IMR-90 (cell line): Measurements from ENCODE around the gene FGF21. TPM values are rescaled to one million over a fixed set of nuclear protein-coding genes. Genes with fewer than 3 reads are reported as not detected.

ENCODE experiments used
- ATAC-seq: fragments of 200-7000 bp; cut with Tn5 transposase; 2 replicates; pipeline ENCODE4 v1.9.1; 2020; ENCODE audit warnings: low read depth, mild to moderate bottlenecking, moderate library complexity
- BruUV-seq: library from RNA; stranded (reverse); fragments of 400-500 nt; replicated peaks from 2 replicates; lab custom pipeline; 2021; lab: Mats Ljungman, UMichigan
- CTCF ChIA-PET: fragments of 300-600 bp; formaldehyde crosslinking; extraction: SDS; loops from one replicate; lab custom pipeline; 2021; ENCODE audit warnings: antibody characterized with exemption; lab: Yijun Ruan, JAX
- POLR2A ChIA-PET: fragments of 300-600 bp; sonication (Branson Sonifier 250); formaldehyde crosslinking; loops from one replicate; lab custom pipeline; 2022; ENCODE audit warnings: antibody characterized with exemption; ENCODE audit not compliant: unreplicated experiment; lab: Charles Lee
- DNase-seq: peaks from one replicate; pipeline ENCODE4 v3.0.0; 2013
- H2AFZ ChIP-seq: replicated peaks from 2 replicates; pipeline ENCODE3; 2013; ENCODE audit warnings: low read length, mild to moderate bottlenecking; ENCODE audit not compliant: poor library complexity
- H2AK5ac ChIP-seq: 2 replicates; pipeline ENCODE4 v1.6.1; 2013; ENCODE audit warnings: low read depth, low read length, inconsistent platforms
- H2AK9ac ChIP-seq: replicated peaks from 2 replicates; pipeline ENCODE3; 2013; ENCODE audit warnings: mild to moderate bottlenecking, low read depth, low read length, moderate library complexity; ENCODE audit not compliant: poor library complexity
- H2BK120ac ChIP-seq: 2 replicates; pipeline ENCODE4 v1.6.1; 2013; ENCODE audit warnings: low read depth, low read length, inconsistent platforms
- H2BK15ac ChIP-seq: 3 replicates; pipeline ENCODE4 v1.6.1; 2013; ENCODE audit warnings: low read depth, low read length, inconsistent platforms
- H2BK20ac ChIP-seq: 2 replicates; pipeline ENCODE4 v1.6.1; 2013; ENCODE audit warnings: low read depth, mild to moderate bottlenecking, inconsistent platforms, low read length, moderate library complexity
- H2BK5ac ChIP-seq: 2 replicates; pipeline ENCODE4 v1.6.1; 2013; ENCODE audit warnings: mild to moderate bottlenecking, low read depth, low read length, inconsistent platforms; ENCODE audit not compliant: poor library complexity, severe bottlenecking
- H3K14ac ChIP-seq: replicated peaks from 2 replicates; pipeline ENCODE4 v1.6.1; 2013; ENCODE audit warnings: low read depth, low read length, inconsistent platforms
- H3K18ac ChIP-seq: 2 replicates; pipeline ENCODE4 v1.6.1; 2013; ENCODE audit warnings: low read depth, low read length, control low read depth
- H3K23ac ChIP-seq: 2 replicates; pipeline ENCODE4 v1.6.1; 2013; ENCODE audit warnings: low read depth, low read length, inconsistent platforms
- H3K27ac ChIP-seq: 2 replicates; pipeline ENCODE4 v1.5.1; 2013; ENCODE audit warnings: mild to moderate bottlenecking, control low read depth, low read length; ENCODE audit not compliant: insufficient read depth
- H3K27me3 ChIP-seq: 2 replicates; pipeline ENCODE4 v1.6.1; 2013; ENCODE audit warnings: low read length; ENCODE audit not compliant: control insufficient read depth, insufficient read depth
- H3K36me3 ChIP-seq: 2 replicates; pipeline ENCODE4 v1.6.1; 2013; ENCODE audit warnings: low read length, mixed read lengths; ENCODE audit not compliant: control insufficient read depth, insufficient read depth
- H3K4ac ChIP-seq: 2 replicates; pipeline ENCODE4 v1.6.1; 2013; ENCODE audit warnings: low read depth, low read length, inconsistent platforms
- H3K4me1 ChIP-seq: 2 replicates; pipeline ENCODE4 v1.6.1; 2013; ENCODE audit warnings: low read length, mixed read lengths; ENCODE audit not compliant: control insufficient read depth, insufficient read depth
- H3K4me2 ChIP-seq: 2 replicates; pipeline ENCODE4 v1.6.1; 2013; ENCODE audit warnings: low read depth, mild to moderate bottlenecking, control low read depth, low read length, moderate library complexity
- H3K4me3 ChIP-seq: 2 replicates; pipeline ENCODE4 v1.5.1; 2013; ENCODE audit warnings: low read depth, mild to moderate bottlenecking, control low read depth, low read length, moderate library complexity; ENCODE audit not compliant: insufficient read depth
- H3K56ac ChIP-seq: 2 replicates; pipeline ENCODE4 v1.6.1; 2013; ENCODE audit warnings: low read length, inconsistent platforms; ENCODE audit not compliant: insufficient read depth; ENCODE audit errors: extremely low read depth
- H3K79me1 ChIP-seq, 2 experiments: 2 replicates each; pipeline ENCODE4 v1.6.1; 2013; ENCODE audit warnings: low read length in 2 of 2, inconsistent platforms in 1 of 2, low read depth in 1 of 2
- H3K9ac ChIP-seq: 2 replicates; pipeline ENCODE4 v1.6.1; 2013; ENCODE audit warnings: low read depth, low read length, control low read depth
- H3K9me1 ChIP-seq: 2 replicates; pipeline ENCODE4 v1.6.1; 2013; ENCODE audit warnings: low read length, inconsistent platforms; ENCODE audit not compliant: insufficient read depth
- H3K9me3 ChIP-seq: 2 replicates; pipeline ENCODE4 v1.6.1; 2013; ENCODE audit warnings: low read length; ENCODE audit not compliant: control insufficient read depth, insufficient read depth
- H4K20me1 ChIP-seq: 2 replicates; pipeline ENCODE4 v1.6.1; 2013; ENCODE audit warnings: low read length, inconsistent platforms; ENCODE audit not compliant: insufficient read depth
- H4K5ac ChIP-seq: 2 replicates; pipeline ENCODE4 v1.6.1; 2013; ENCODE audit warnings: mild to moderate bottlenecking, low read depth, low read length, control low read depth
- H4K8ac ChIP-seq, 2 experiments: 2 replicates each; pipeline ENCODE4 v1.6.1; 2013; ENCODE audit warnings: low read depth in 2 of 2, low read length in 2 of 2, control low read depth in 1 of 2, inconsistent platforms in 1 of 2
- H4K91ac ChIP-seq: 2 replicates; pipeline ENCODE4 v1.6.1; 2013; ENCODE audit warnings: low read depth, low read length, inconsistent platforms; ENCODE audit not compliant: insufficient read depth
- BHLHE40 ChIP-seq: fragments of 150-350 bp; IDR thresholded peaks from 2 replicates; pipeline ENCODE4 v1.6.1; 2016; ENCODE audit warnings: mild to moderate bottlenecking, low read depth, low read length
- CTCF ChIP-seq: conservative IDR thresholded peaks from 2 replicates; pipeline ENCODE4 v1.5.1; 2012; ENCODE audit warnings: mild to moderate bottlenecking, low read depth, low read length, improper control_type of control experiment
- MAZ ChIP-seq: IDR thresholded peaks from 2 replicates; pipeline ENCODE4 v1.6.1; 2012; ENCODE audit warnings: low read depth, mild to moderate bottlenecking, low read length, improper control_type of control experiment, moderate library complexity, borderline replicate concordance
- MXI1 ChIP-seq: IDR thresholded peaks from 2 replicates; pipeline ENCODE4 v1.6.1; 2012; ENCODE audit warnings: low read depth, mild to moderate bottlenecking, low read length, moderate library complexity, borderline replicate concordance
- RAD21 ChIP-seq: IDR thresholded peaks from 2 replicates; pipeline ENCODE4 v1.6.1; 2012; ENCODE audit warnings: low read length, improper control_type of control experiment
- RFX5 ChIP-seq: IDR thresholded peaks from 2 replicates; pipeline ENCODE4 v1.8.0; 2012; ENCODE audit warnings: low read depth, mild to moderate bottlenecking, low read length, moderate library complexity
- USF2 ChIP-seq: fragments of 150-350 bp; IDR thresholded peaks from 2 replicates; pipeline ENCODE4 v1.6.1; 2017; ENCODE audit warnings: mild to moderate bottlenecking, antibody characterized with exemption, low read length, low read depth
- WGBS, 2 experiments: methylation state at CpG; one replicate each; pipeline versions ENCODE4 v1.1.5 to v1.1.7; 2013; ENCODE audit warnings: missing lambda C conversion rate in 2 of 2; ENCODE audit not compliant: insufficient read length in 1 of 2; ENCODE audit errors: extremely low coverage in 2 of 2; 5-methylcytosine and 5-hydroxymethylcytosine counted together
- dilution Hi-C: fragments of 300-500 bp; cut with HindIII; formaldehyde crosslinking; loops from one replicate; pipeline ENCODE4 v1.14.3; 2018; ENCODE audit warnings: low sequenced_read_pairs; ENCODE audit not compliant: unreplicated experiment
- in situ Hi-C: fragments of 300-500 bp; cut with MboI; formaldehyde crosslinking; loops from 3 replicates; pipeline ENCODE4 v1.14.3; 2019; ENCODE audit warnings: low sequenced_read_pairs, inconsistent platforms, mixed read lengths
- intact Hi-C: fragments of 100-400 bp; cut with micrococcal nuclease; formaldehyde crosslinking; loops from 2 replicates; pipeline ENCODE4 v1.10.0; 2022
- polyA plus RNA-seq, 3 experiments: library from polyadenylated mRNA; depleted of rRNA; stranded (reverse); fragments of >200 nt; gene quantifications; 2 replicates each; pipeline ENCODE4 v1.2.3, GENCODE V29; 2012; ENCODE audit warnings: low replicate concordance in 1 of 3
- total RNA-seq: library from RNA; depleted of rRNA; stranded (reverse); fragments of >200 nt; gene quantifications from 2 replicates; pipeline ENCODE4 v1.2.3, GENCODE V29; 2012
- TF ChIP-seq, protein P1 (sequence below): fragments of 150-350 bp; IDR thresholded peaks from 2 replicates; pipeline ENCODE4 v1.6.1; 2016; ENCODE audit warnings: low read depth, mild to moderate bottlenecking, low read length, moderate library complexity, borderline replicate concordance

FGF21 gene
- total and polyA plus RNA-seq, 2 of the 4 experiments (the other 2 are of a cell fraction) = not detected

- H3K36me3 ChIP-seq = no peaks in the 10 kb centered on the region
- no peak overlapping the region for H3K4ac ChIP-seq
- WGBS, 2 experiments = 75% methylated on average over 3 of the region's 12 CpGs; no CpG with 5 or more reads in 1 of the 2 experiments
- H3K4me1 ChIP-seq = peaks cover 4% of the 10 kb centered on the region; the same call in 1 of the 2 replicates
- ChIA-PET CTCF (no interaction called here), POLR2A (no interaction called here)
- H2AK9ac ChIP-seq = no peak overlapping the region
- H3K79me1 ChIP-seq = no peaks in the 10 kb centered on the region
- H3K27ac ChIP-seq = no peak overlapping the region
- H3K4me2 ChIP-seq = no peak overlapping the region
- no peak overlapping the region for H4K8ac ChIP-seq
- no peaks in the 10 kb centered on the region for H4K20me1 ChIP-seq
- no peak overlapping the region for H4K91ac ChIP-seq
- no peak overlapping the region for H2BK120ac ChIP-seq
- DNase-seq (no peak), ATAC-seq (no peak)
- intact Hi-C loops = no loop called here
- TF ChIP-seq USF2 (no peak), MAZ (no peak), CTCF (no peak), MXI1 (no peak), RAD21 (no peak), RFX5 (no peak), BHLHE40 (no peak)
- TF ChIP-seq, protein P1, sequence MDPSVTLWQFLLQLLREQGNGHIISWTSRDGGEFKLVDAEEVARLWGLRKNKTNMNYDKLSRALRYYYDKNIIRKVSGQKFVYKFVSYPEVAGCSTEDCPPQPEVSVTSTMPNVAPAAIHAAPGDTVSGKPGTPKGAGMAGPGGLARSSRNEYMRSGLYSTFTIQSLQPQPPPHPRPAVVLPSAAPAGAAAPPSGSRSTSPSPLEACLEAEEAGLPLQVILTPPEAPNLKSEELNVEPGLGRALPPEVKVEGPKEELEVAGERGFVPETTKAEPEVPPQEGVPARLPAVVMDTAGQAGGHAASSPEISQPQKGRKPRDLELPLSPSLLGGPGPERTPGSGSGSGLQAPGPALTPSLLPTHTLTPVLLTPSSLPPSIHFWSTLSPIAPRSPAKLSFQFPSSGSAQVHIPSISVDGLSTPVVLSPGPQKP = no peak
- H3K4me3 ChIP-seq = no peak overlapping the region
- H2AK5ac ChIP-seq = no peak overlapping the region
- H4K5ac ChIP-seq = no peak overlapping the region
- peaks cover 33% of the 10 kb centered on the region for H3K27me3 ChIP-seq
- dilution Hi-C loops = no loop called here
- H3K18ac ChIP-seq = no peak overlapping the region
- BruUV-seq = no TSS peak
- no peak overlapping the region for H2BK5ac ChIP-seq
- no peak overlapping the region for H3K56ac ChIP-seq
- no peak overlapping the region for H3K9ac ChIP-seq
- no peak overlapping the region for H3K23ac ChIP-seq
- H3K9me1 ChIP-seq = no peaks in the 10 kb centered on the region
- in situ Hi-C loops = no loop called here
- H2AFZ ChIP-seq = no peak overlapping the region
- no peak overlapping the region for H2BK20ac ChIP-seq
- H3K9me3 ChIP-seq = no peaks in the 10 kb centered on the region
- H2BK15ac ChIP-seq = no peak overlapping the region
- no peak overlapping the region for H3K14ac ChIP-seq
These were observed 1.9 kb downstream of the FGF21 start for GRCh38 chr19:48757089-48757675.
